ENCODE results near the gene TTLL11. TPM values are rescaled to one million over a fixed set of nuclear protein-coding genes. Genes with fewer than 3 reads are reported as not detected.

Gene TTLL11
- total and polyA plus RNA-seq, 2 experiments from 2014 or later = 5.1 to 6.3 TPM

DNA sequence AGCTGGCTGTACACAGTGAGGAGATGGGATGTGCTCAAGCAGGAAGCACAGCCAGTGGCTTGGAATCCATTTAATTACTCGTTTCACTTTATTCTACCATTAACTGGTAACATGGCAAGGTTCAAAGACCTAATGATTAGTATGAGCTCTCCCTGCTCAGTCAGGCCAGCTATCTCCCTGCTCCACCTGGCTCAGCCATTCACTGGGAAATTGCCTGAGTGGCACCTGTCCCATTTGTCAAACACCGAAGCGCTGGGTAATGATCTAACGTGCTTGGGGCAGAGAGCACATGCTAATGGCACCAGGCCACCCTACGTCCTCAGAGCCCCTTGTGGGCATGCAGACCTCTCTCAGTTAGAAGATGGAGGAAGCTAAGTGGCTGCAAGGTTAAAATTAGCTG is 162.2 kb downstream of the TTLL11 start:
- no peak overlapping the region for H3K4me2 ChIP-seq (ENCODE audit: unreplicated experiment)
- H2AFZ ChIP-seq = no peak overlapping the region
- WGBS, 2 experiments (ENCODE audit: low coverage in 1 of 2, low lambda C conversion rate in 2 of 2, missing lambda C conversion rate in 2 of 2) = 74 to 81% methylated on average over 5 of the region's 5 CpGs

GRCh38 chr9:121929893-121930875 is 162.9 kb downstream of the TTLL11 start:
- H3K9ac ChIP-seq = no peak overlapping the region
- in situ Hi-C loops (cut with MboI) = no loop called here
- H3K9me3 ChIP-seq (ENCODE audit: low read depth) = no peaks in the 10 kb centered on the region
- no peaks in the 10 kb centered on the region; the same call in 1 of the 2 replicates for H3K4me1 ChIP-seq (ENCODE audit: insufficient read depth)
- no peaks in the 10 kb centered on the region for H3K27me3 ChIP-seq (replicated peaks; ENCODE audit: insufficient read depth)
- WGBS, 2 experiments (ENCODE audit: low coverage in 1 of 2, low lambda C conversion rate in 2 of 2, missing lambda C conversion rate in 2 of 2) = 90 to 91% methylated on average over 12 of the region's 12 CpGs
- no peaks in the 10 kb centered on the region for H3K9me2 ChIP-seq (ENCODE audit: insufficient read depth)
- H4K20me1 ChIP-seq (ENCODE audit: insufficient read depth) = no peaks in the 10 kb centered on the region
- H3K36me3 ChIP-seq (ENCODE audit: low read depth) = no peaks in the 10 kb centered on the region
- DNase-seq = no peak
- no peak overlapping the region for H3K4me2 ChIP-seq (ENCODE audit: unreplicated experiment)
- H2AFZ ChIP-seq = no peak overlapping the region
- H3F3A ChIP-seq (ENCODE audit: insufficient read depth) = no peaks in the 10 kb centered on the region
- H3K27ac ChIP-seq = no peak overlapping the region
- H3K79me2 ChIP-seq (ENCODE audit: insufficient read depth) = no peaks in the 10 kb centered on the region
- H3K4me3 ChIP-seq = no peak overlapping the region
- TF ChIP-seq EZH2phosphoT487 (IDR thresholded peaks at IDR 0.05; ENCODE audit: insufficient read depth, low read depth) (no peak), EZH2 (IDR thresholded peaks at IDR 0.05; ENCODE audit: insufficient read depth, poor library complexity, severe bottlenecking) (no peak)

More for the DNA sequence above, 162.2 kb downstream of the TTLL11 start:
- in situ Hi-C loops (cut with MboI) = no loop called here
- H3K27ac ChIP-seq = no peak overlapping the region
- no peaks in the 10 kb centered on the region for H3K9me2 ChIP-seq (ENCODE audit: insufficient read depth)
- no peak for DNase-seq
- H3K27me3 ChIP-seq (replicated peaks; ENCODE audit: insufficient read depth) = no peaks in the 10 kb centered on the region
- no peaks in the 10 kb centered on the region for H3K9me3 ChIP-seq (ENCODE audit: low read depth)
- H3K36me3 ChIP-seq (ENCODE audit: low read depth) = no peaks in the 10 kb centered on the region
- H3K4me1 ChIP-seq (ENCODE audit: insufficient read depth) = no peaks in the 10 kb centered on the region; the same call in 1 of the 2 replicates
- no peak overlapping the region for H3K9ac ChIP-seq
- no peaks in the 10 kb centered on the region for H4K20me1 ChIP-seq (ENCODE audit: insufficient read depth)
- H3K79me2 ChIP-seq (ENCODE audit: insufficient read depth) = no peaks in the 10 kb centered on the region
- no peak overlapping the region for H3K4me3 ChIP-seq
- no peak for TF ChIP-seq EZH2phosphoT487 (IDR thresholded peaks at IDR 0.05; ENCODE audit: insufficient read depth, low read depth)
- no peak for TF ChIP-seq EZH2 (IDR thresholded peaks at IDR 0.05; ENCODE audit: insufficient read depth, poor library complexity, severe bottlenecking)
- H3F3A ChIP-seq (ENCODE audit: insufficient read depth) = no peaks in the 10 kb centered on the region

DNA sequence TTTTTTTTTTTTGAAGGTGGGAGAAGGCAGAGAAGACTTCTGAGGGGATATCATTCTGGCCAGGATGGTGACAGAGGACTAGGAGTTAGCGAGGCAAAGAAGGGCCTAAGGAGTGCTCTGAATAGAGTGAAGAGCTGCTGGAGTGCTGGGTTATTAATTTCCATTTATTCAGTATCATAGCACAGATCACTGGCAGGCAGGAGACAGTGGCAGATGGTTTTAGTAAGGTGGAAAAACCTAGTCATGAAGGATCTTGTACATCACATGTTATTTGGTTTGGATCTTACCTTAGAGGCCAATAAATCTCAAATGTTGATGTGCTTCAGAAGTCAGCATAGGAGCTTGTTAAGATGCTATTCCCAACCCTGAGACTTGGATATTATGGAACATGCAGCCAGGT is 165.5 kb downstream of the TTLL11 start:
- Histone ChIP-seq H2AFZ (no peak overlapping the region), H3K4me1 (ENCODE audit: insufficient read depth) (no peaks in the 10 kb centered on the region; the same call in 1 of the 2 replicates), H3K9ac (no peak overlapping the region), H3K27me3 (replicated peaks; ENCODE audit: insufficient read depth) (no peaks in the 10 kb centered on the region), H3K36me3 (ENCODE audit: low read depth) (no peaks in the 10 kb centered on the region), H4K20me1 (ENCODE audit: insufficient read depth) (no peaks in the 10 kb centered on the region), H3K9me2 (ENCODE audit: insufficient read depth) (no peaks in the 10 kb centered on the region), H3K4me3 (no peak overlapping the region), H3K79me2 (ENCODE audit: insufficient read depth) (no peaks in the 10 kb centered on the region), H3K4me2 (ENCODE audit: unreplicated experiment) (no peak overlapping the region), H3K27ac (no peak overlapping the region), H3F3A (ENCODE audit: insufficient read depth) (no peaks in the 10 kb centered on the region), H3K9me3 (ENCODE audit: low read depth) (no peaks in the 10 kb centered on the region)
- no peak for DNase-seq
- WGBS, 2 experiments (ENCODE audit: low coverage in 1 of 2, low lambda C conversion rate in 2 of 2, missing lambda C conversion rate in 2 of 2) = 86 to 100% methylated on average over 1 of the region's 1 CpG
- in situ Hi-C loops (cut with MboI) = no loop called here
- TF ChIP-seq EZH2 (IDR thresholded peaks at IDR 0.05; ENCODE audit: insufficient read depth, poor library complexity, severe bottlenecking) = no peak

- Histone ChIP-seq H3F3A (ENCODE audit: insufficient read depth) (no peaks in the 10 kb centered on the region), H2AFZ (no peak overlapping the region), H3K79me2 (ENCODE audit: insufficient read depth) (no peaks in the 10 kb centered on the region), H3K9ac (no peak overlapping the region), H3K9me3 (ENCODE audit: low read depth) (no peaks in the 10 kb centered on the region), H3K27ac (no peak overlapping the region), H3K4me1 (ENCODE audit: insufficient read depth) (no peaks in the 10 kb centered on the region; the same call in 1 of the 2 replicates), H3K36me3 (ENCODE audit: low read depth) (no peaks in the 10 kb centered on the region), H3K9me2 (ENCODE audit: insufficient read depth) (no peaks in the 10 kb centered on the region), H3K4me2 (ENCODE audit: unreplicated experiment) (no peak overlapping the region), H3K4me3 (no peak overlapping the region), H3K27me3 (replicated peaks; ENCODE audit: insufficient read depth) (no peaks in the 10 kb centered on the region), H4K20me1 (ENCODE audit: insufficient read depth) (no peaks in the 10 kb centered on the region)
- DNase-seq = no peak
- TF ChIP-seq EZH2phosphoT487 (IDR thresholded peaks at IDR 0.05; ENCODE audit: insufficient read depth, low read depth) (no peak), EZH2 (IDR thresholded peaks at IDR 0.05; ENCODE audit: insufficient read depth, poor library complexity, severe bottlenecking) (no peak)
- WGBS, 2 experiments (ENCODE audit: low coverage in 1 of 2, low lambda C conversion rate in 2 of 2, missing lambda C conversion rate in 2 of 2) = 95% methylated on average over 5 of the region's 5 CpGs
- in situ Hi-C loops (cut with MboI) = no loop called here
Measured at GRCh38 chr9:121927081-121927480, 166.0 kb downstream of the TTLL11 start.
